Activated naive CD8-positive, alpha-beta T cell treated with anti-CD3 and anti-CD28 coated beads, Interleukin-2, amount 50 U/mL, for 16 hours (primary cell): ENCODE measurements around the gene LUC7L.
"Not testable (repeated sequence)": the region's sequence is repeated elsewhere in the genome, so short reads cannot be mapped to it uniquely, and the experiment has no call there.

Experiments
- DNase-seq: peaks from one replicate; pipeline ENCODE4 v3.0.0-alpha.2; 2020; ENCODE audit warnings: low read depth, low spot score

The LUC7L gene

DNA sequence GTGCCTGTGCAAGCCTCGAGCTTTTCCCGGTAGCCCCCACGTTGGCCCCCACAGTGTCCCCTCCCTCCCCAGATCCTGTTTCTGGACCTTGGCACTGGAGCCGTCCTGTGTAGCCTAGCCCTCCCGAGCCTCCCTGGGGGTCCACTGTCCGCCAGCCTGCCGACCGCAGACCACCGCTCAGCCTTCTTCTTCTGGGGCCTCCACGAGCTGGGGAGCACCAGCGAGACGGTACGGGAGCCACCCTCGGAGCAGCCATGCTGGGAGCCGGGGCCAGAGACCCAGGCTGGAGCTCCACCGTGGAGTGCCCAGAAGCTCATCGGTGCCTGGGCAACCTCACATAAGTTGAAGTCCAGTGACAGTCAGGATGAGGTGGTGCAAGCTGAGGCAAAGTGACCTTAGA is 34.7 kb upstream of the LUC7L start:
- DNase-seq, result no peak

DNA sequence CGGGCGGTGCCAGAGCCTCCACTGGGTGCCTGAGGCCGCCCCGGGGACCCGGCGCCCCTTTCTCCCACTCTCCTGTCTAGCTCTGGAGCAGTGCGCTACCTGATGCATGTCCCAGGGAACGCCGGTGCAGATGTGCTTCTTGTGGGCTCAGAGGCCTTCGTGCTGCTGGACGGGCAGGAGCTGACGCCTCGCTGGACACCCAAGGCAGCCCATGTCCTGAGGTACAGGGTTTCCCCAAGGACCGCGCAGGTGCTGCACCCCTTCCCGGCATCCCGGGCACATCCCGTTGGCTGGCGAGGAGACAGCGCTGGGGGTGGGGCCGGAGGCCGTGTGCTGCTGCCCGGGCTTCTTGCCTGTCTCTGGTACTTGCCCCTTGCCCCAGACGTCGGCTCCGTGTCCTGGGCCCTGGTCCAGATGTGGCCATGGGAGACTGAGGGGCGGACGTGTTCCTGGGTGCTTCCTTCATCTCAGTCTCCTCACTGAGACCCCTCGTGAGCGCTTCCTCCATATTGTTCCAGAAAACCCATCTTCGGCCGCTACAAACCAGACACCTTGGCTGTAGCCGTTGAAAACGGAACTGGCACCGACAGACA is 34.0 kb upstream of the LUC7L start:
- no peak for DNase-seq

DNA sequence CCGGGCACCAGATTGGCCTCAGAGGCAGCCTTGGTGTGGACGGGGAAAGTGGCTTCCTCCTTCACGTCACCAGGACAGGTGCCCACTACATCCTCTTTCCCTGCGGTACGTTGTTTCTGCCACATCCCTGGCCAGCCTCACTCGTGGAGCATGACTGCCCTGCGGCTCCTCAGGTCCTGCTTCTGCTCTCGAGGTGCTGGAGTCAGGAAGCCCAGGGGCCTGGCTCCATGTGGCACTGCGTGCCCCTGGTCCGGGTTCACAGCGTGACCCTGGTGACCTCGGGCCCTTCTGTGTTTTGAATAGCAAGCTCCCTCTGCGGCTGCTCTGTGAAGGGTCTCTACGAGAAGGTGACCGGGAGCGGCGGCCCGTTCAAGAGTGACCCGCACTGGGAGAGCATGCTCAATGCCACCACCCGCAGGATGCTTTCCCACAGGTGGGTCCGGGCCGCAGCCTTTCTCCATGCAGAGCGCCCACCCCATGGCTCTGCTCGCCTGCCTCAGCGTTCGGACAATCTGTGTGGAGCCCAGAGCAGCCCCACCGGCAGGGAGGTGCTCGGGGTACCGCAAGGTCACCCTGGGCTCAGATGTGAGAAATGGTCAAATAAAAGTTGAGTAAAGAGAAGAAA is 33.0 kb upstream of the LUC7L start:
- no peak for DNase-seq

GRCh38 chr16:261031-261691 is 31.9 kb upstream of the LUC7L start:
- no peak for DNase-seq

- DNase-seq, result no peak
Measured at GRCh38 chr16:260326-260725, 31.1 kb upstream of the LUC7L start.

DNA sequence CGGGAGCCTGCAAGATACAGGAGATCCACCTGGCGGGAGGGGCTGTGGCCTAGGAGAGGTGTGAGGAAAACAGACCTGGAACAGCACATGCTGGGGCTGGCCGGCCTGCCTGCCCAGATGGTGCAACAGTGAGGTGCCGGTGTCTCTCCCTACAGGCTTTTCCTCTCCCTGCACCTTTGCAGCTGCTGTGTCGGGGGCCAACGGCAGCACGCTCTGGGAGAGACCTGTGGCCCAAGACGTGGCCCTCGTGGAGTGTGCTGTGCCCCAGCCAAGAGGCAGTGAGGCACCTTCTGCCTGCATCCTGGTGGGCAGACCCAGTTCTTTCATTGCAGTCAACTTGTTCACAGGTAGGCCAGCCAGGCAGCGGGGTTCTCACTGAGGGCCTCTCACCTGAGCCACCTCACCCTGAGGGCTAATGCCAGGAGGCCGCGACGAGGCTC is 30.6 kb upstream of the LUC7L start:
- DNase-seq, result no peak

GRCh38 chr16:259226-259625 is 30.0 kb upstream of the LUC7L start:
- DNase-seq, result no peak

DNA sequence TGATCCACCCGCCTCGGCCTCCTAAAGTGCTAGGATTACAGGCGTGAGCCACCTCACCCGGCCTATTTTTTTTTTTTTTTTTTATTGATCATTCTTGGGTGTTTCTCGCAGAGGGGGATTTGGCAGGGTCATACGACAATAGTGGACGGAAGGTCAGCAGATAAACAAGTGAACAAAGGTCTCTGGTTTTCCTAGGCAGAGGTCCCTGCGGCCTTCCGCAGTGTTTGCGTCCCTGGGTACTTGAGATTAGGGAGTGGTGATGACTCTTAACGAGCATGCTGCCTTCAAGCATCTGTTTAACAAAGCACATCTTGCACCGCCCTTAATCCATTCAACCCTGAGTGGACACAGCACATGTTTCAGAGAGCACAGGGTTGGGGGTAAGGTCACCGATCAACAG is 28.8 kb upstream of the LUC7L start:
- DNase-seq, result not testable (repeated sequence)

DNA sequence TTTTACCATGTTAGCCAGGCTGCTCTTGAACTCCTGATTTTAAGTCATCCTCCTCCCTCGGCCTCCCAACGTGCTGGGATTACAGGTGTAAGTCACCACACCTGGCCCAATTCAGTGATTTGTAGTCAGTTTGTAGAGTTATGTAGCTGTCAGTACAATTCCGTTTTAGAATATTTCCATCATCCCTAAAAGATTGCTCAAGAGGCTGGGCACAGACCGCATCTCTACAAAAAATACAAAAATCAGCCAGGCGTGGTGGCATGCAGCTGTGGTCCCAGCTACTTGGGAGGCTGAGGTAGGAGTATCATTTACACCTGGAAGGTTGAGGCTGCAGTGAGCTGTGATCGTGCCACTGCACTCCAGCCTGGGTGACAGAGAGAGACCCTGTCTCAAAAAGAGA is 25.9 kb upstream of the LUC7L start:
- DNase-seq, result no peak

- no peak for DNase-seq
Measured at GRCh38 chr16:254461-254860, 25.2 kb upstream of the LUC7L start.

- DNase-seq, result no peak
Measured at GRCh38 chr16:253833-254232, 24.6 kb upstream of the LUC7L start.

GRCh38 chr16:252366-253337 is 23.4 kb upstream of the LUC7L start:
- DNase-seq, result no peak

DNA sequence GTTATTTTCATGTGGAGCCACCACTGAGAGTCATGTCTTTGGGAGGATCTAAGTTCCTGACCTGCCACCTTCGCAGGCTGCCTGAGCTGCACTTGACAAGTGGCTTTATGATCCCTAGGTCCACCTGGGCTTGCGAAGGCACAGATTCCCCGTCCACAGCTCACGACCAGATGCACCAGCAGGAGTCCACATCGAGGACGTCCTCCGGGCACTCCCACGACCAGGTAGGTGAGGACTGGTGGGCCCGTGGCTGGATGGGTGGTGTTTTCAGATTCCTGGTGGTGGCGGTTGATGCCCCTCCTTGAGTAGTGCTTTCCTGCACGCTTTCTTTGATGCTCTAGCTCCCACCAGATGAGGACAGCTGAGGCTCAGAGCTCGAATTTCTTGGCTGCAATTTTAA is 20.2 kb upstream of the LUC7L start:
- DNase-seq, result no peak

- DNase-seq, result no peak
Measured at GRCh38 chr16:247027-247426, 17.8 kb upstream of the LUC7L start.

- DNase-seq, result no peak
Measured at GRCh38 chr16:245105-245504, 15.9 kb upstream of the LUC7L start.

- DNase-seq, result no peak
Measured at GRCh38 chr16:243348-243747, 14.1 kb upstream of the LUC7L start.

GRCh38 chr16:242281-242680 is 13.0 kb upstream of the LUC7L start:
- no peak for DNase-seq

DNA sequence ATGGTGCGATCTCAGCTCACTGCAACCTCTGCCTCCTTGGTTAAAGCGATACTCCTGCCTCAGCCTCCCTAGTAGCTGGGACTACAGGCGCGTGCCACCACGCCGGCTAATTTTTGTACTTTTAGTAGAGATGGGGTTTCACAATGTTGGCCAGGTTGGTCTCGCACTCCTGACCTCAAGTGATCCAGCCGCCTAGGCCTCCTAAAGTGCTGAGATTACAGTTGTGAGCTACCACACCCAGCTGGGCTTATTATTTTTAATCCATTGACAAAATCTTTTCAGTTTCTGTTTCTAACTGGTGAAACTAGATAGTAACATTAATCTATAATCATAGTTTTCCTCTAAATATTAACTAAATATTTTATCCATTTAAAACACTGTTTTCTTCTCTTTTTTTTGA is 11.3 kb upstream of the LUC7L start:
- no peak for DNase-seq

- no peak for DNase-seq
Measured at GRCh38 chr16:239948-240277, 10.7 kb upstream of the LUC7L start.

DNA sequence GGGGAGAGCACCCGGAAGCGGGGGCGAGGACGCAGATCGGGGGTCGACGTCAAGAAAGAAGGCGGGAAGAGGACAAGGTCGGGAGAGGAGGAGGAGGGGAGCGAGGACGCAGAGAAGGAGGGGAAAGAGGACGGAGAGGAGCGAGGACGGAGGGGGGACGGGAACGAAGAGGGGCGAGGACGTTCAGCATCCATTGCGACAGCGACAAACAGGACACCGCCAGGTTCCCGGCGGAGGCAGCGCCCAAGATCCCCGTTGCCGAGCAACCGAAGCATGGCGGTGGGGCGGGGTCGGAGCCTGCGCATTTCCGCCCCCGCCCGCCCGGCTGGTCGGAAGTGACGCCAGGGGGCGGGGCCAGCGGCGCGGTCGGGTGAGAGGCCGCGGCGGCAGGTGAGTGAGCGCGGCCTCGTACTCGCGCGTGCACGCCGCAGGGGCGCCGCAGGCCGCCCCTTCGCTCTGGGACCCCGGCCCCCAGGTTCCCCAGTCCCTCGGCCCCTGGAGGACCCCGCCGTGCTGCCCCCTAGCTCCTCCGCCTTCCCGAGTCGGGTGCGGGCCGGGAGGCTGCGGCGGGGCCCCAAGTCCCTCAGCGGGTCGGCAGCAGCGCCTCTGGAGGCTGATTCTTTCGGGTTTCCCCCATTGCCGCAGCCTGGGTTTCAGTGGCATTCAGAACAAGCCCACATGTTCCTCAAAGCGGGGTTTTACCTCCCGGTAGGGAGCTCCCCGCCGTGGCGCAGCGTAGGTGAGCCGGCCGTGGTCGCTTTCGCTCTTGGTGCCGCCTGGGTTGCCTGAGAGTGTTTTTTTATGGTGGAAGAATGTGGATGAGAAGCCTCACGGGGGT is 5.4 kb upstream of the LUC7L start, which contains the start of gene FAM234A:
Gene FAM234A, plus strand, starts transcription at position 354 of the 838 bp plus-strand sequence. CDS start 19,593 bp downstream, outside the sequence.
- peak; percentile 86 for DNase-seq

- no peak for DNase-seq
Measured at GRCh38 chr16:230949-231348, 1.7 kb upstream of the LUC7L start.
